ENCODE data around the gene ALDH8A1. TPM values are rescaled to one million over a fixed set of nuclear protein-coding genes. Genes with fewer than 3 reads are reported as not detected.

ALDH8A1 gene
- total and polyA plus RNA-seq, 2 of the 8 experiments (the other 6 are each of a cell fraction or from before 2014, with no cell fraction given) = 0.08 to 0.28 TPM

GRCh38 chr6:134938896-134939295 is 11.0 kb downstream of the ALDH8A1 start:
- Histone ChIP-seq H3K23ac (ENCODE audit: insufficient read length) (no peak overlapping the region), H2BK12ac (ENCODE audit: low read depth, low read length) (no peak overlapping the region), H3K27ac (ENCODE audit: low read depth, low read length) (no peak overlapping the region), H2AK5ac (ENCODE audit: low read depth, low read length) (no peak overlapping the region), H2BK120ac (replicated peaks; ENCODE audit: low read depth, low read length) (no peak overlapping the region), H3K56ac (replicated peaks; ENCODE audit: insufficient read length, low read depth, low read length) (no peak overlapping the region), H2BK20ac (ENCODE audit: low read length) (no peak overlapping the region), H4K20me1 (replicated peaks in 1 of 2; ENCODE audit: control insufficient read depth in 1 of 2, insufficient read depth in 2 of 2, low read length in 2 of 2) (no peaks in the 10 kb centered on the region), H2BK15ac (ENCODE audit: low read length) (no peak overlapping the region), H3K79me2 (ENCODE audit: control insufficient read depth in 1 of 2, insufficient read depth in 2 of 2, low read length in 2 of 2) (no peaks in the 10 kb centered on the region), H3K14ac (ENCODE audit: insufficient read length) (no peak overlapping the region), H3K18ac (ENCODE audit: extremely low read depth, low read length) (no peak overlapping the region), H4K8ac (ENCODE audit: extremely low read depth, insufficient read depth, low read length) (no peak overlapping the region), H3K4me2 (ENCODE audit: insufficient read depth in 1 of 2, low read depth in 2 of 2, low read length in 2 of 2) (no peak overlapping the region), H2BK5ac (ENCODE audit: low read depth, low read length) (no peak overlapping the region), H3K4me3 (ENCODE audit: extremely low read depth in 1 of 4, insufficient read depth in 2 of 4, low read depth in 3 of 4, low read length in 4 of 4) (no peak overlapping the region), H4K91ac (replicated peaks; ENCODE audit: insufficient read length, low read length) (no peak overlapping the region), H3K23me2 (ENCODE audit: low read depth, low read length) (no peaks in the 10 kb centered on the region), H3K27me3 (replicated peaks in 1 of 4; ENCODE audit: control insufficient read depth in 3 of 4, extremely low read depth in 1 of 4, insufficient read depth in 3 of 4, low read length in 3 of 4) (no peaks in the 10 kb centered on the region), H3K9ac (replicated peaks in 1 of 4; ENCODE audit: extremely low read depth in 1 of 4, low read depth in 3 of 4, low read length in 3 of 4) (no peak overlapping the region), H3K9me3 (ENCODE audit: insufficient read depth in 2 of 2, low read depth in 1 of 2, low read length in 1 of 2) (no peaks in the 10 kb centered on the region), H4K5ac (ENCODE audit: insufficient read length, low read depth, low read length) (no peak overlapping the region), H3K36me3 (ENCODE audit: control insufficient read depth in 2 of 4, insufficient read depth in 4 of 4, low read length in 3 of 4) (no peaks in the 10 kb centered on the region), H3K4me1 (replicated peaks in 1 of 4; ENCODE audit: control insufficient read depth in 3 of 4, insufficient read depth in 4 of 4, low read length in 3 of 4) (peaks cover 0 to 3% (median 0%) of the 10 kb centered on the region in 4 experiments; a peak in 1 of 7 replicates), H3K4ac (replicated peaks; ENCODE audit: insufficient read length, low read depth, low read length) (no peak overlapping the region), H3K79me1 (ENCODE audit: low read depth, low read length) (no peaks in the 10 kb centered on the region), H2AFZ (ENCODE audit: low read length) (0 out of 2 replicates have a peak overlapping the region, but pooled peaks have one; percentile 41)
- DNase-seq (ENCODE audit: low read depth in 1 of 2, low spot score in 2 of 2) = no peak
- ChIA-PET CTCF (ENCODE audit: partially characterized antibody) (interaction anchor here (0.7 to 5.3 kb wide), 22 partner anchors 8 to 828 kb away, joined by 3 to 38 read pairs (median 6); partner anchors contain the start of gene ALDH8A1), POLR2A (ENCODE audit: partially characterized antibody) (no interaction called here)
- FAIRE-seq = no peak
- TF ChIP-seq, protein P1, sequence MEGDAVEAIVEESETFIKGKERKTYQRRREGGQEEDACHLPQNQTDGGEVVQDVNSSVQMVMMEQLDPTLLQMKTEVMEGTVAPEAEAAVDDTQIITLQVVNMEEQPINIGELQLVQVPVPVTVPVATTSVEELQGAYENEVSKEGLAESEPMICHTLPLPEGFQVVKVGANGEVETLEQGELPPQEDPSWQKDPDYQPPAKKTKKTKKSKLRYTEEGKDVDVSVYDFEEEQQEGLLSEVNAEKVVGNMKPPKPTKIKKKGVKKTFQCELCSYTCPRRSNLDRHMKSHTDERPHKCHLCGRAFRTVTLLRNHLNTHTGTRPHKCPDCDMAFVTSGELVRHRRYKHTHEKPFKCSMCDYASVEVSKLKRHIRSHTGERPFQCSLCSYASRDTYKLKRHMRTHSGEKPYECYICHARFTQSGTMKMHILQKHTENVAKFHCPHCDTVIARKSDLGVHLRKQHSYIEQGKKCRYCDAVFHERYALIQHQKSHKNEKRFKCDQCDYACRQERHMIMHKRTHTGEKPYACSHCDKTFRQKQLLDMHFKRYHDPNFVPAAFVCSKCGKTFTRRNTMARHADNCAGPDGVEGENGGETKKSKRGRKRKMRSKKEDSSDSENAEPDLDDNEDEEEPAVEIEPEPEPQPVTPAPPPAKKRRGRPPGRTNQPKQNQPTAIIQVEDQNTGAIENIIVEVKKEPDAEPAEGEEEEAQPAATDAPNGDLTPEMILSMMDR (IDR thresholded peaks at IDR 0.05; ENCODE audit: control extremely low read depth in 1 of 3, insufficient read depth in 1 of 3, low read depth in 1 of 3, low read length in 3 of 3) = no peak
- TF ChIP-seq RAD21 (IDR thresholded peaks at IDR 0.05 in 1 of 2, conservative IDR thresholded peaks at IDR 0.05 in 1 of 2; ENCODE audit: low read depth in 2 of 2, low read length in 2 of 2) (no peak), BRCA1 (IDR thresholded peaks at IDR 0.05; ENCODE audit: low read depth, low read length) (no peak), SP1 (IDR thresholded peaks at IDR 0.05; ENCODE audit: low read depth, low read length) (no peak), PHF8 (conservative IDR thresholded peaks at IDR 0.05; ENCODE audit: low read depth, low read length) (no peak), JUND (IDR thresholded peaks at IDR 0.05; ENCODE audit: low read length) (no peak), TCF12 (IDR thresholded peaks at IDR 0.05; ENCODE audit: low read depth, low read length) (no peak), NRF1 (IDR thresholded peaks at IDR 0.05; ENCODE audit: low read depth, low read length) (no peak), GABPA (IDR thresholded peaks at IDR 0.05; ENCODE audit: borderline replicate concordance, insufficient read depth, low read length) (no peak)
- TF ChIP-seq, protein P2, sequence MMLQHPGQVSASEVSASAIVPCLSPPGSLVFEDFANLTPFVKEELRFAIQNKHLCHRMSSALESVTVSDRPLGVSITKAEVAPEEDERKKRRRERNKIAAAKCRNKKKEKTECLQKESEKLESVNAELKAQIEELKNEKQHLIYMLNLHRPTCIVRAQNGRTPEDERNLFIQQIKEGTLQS (IDR thresholded peaks at IDR 0.05; ENCODE audit: insufficient read depth, low read depth, low read length) = no peak
- WGBS, 2 experiments (ENCODE audit: extremely low coverage in 1 of 2, insufficient coverage in 1 of 2, insufficient read length in 1 of 2, insufficient replicate concordance in 2 of 2, low coverage in 1 of 2, low lambda C conversion rate in 2 of 2, missing lambda C conversion rate in 1 of 2) = 74% methylated on average over 5 of the region's 5 CpGs; no CpG with 5 or more reads in 1 of the 2 experiments
